Limb (tissue), 2 donors: ENCODE measurements around the gene SLC25A17.
"Not testable (repeated sequence)": the region's sequence is repeated elsewhere in the genome, so short reads cannot be mapped to it uniquely, and the experiment has no call there.

Experiments used
- DNase-seq, 2 donors: peaks; one replicate each; pipeline ENCODE4 v3.0.0-alpha.2; 2016; ENCODE audit errors: extremely low spot score in 2 of 2

The SLC25A17 gene

GRCh38 chr22:40720538-40721256 is 98.4 kb downstream of the SLC25A17 start:
- no peak for DNase-seq

- not testable (repeated sequence) for DNase-seq
These were observed 99.0 kb downstream of the SLC25A17 start for GRCh38 chr22:40720156-40720537.
